Neural cell (in vitro differentiated cells): ENCODE results near the gene KLF2. TPM values are rescaled to one million over a fixed set of nuclear protein-coding genes. Genes with fewer than 3 reads are reported as not detected.

Experiments used
- H2AFZ ChIP-seq: fragments of 200-600, 300-800 bp; sonication (generic), shearing (Covaris generic); 2 replicates; pipeline ENCODE4 v1.6.0; 2014; ENCODE audit warnings: low read depth, mild to moderate bottlenecking, antibody characterized with exemption, low read length, moderate library complexity
- H3F3A ChIP-seq: fragments of 200-600 bp; shearing (Covaris generic); 2 replicates; pipeline ENCODE4 v1.6.1; 2016; ENCODE audit warnings: mild to moderate bottlenecking, moderate library complexity, mixed read lengths, antibody characterized with exemption, low read length; ENCODE audit not compliant: insufficient read depth, poor library complexity, severe bottlenecking
- H3K27ac ChIP-seq: fragments of 200-600, 300-800 bp; sonication (generic), shearing (Covaris generic); 2 replicates; pipeline ENCODE4 v1.5.1; 2014; ENCODE audit warnings: mild to moderate bottlenecking, low read length, moderate library complexity
- H3K27me3 ChIP-seq: fragments of 300-800, 200-600 bp; sonication (generic), shearing (Covaris generic); 2 replicates; pipeline ENCODE4 v1.6.0; 2014; ENCODE audit warnings: mild to moderate bottlenecking, low read depth, low read length, moderate library complexity; ENCODE audit not compliant: insufficient read depth
- H3K36me3 ChIP-seq: fragments of 300-800, 200-600 bp; sonication (generic), shearing (Covaris generic); 2 replicates; pipeline ENCODE4 v1.5.1; 2014; ENCODE audit warnings: mild to moderate bottlenecking, antibody characterized with exemption, low read length, moderate library complexity; ENCODE audit not compliant: insufficient read depth
- H3K4me2 ChIP-seq: fragments of 300-800, 200-600 bp; sonication (generic), shearing (Covaris generic); 2 replicates; pipeline ENCODE4 v1.6.0; 2014; ENCODE audit warnings: mild to moderate bottlenecking, low read length
- H3K4me3 ChIP-seq: fragments of 300-800, 200-600 bp; sonication (generic), shearing (Covaris generic); 2 replicates; pipeline ENCODE4 v1.5.1; 2014; ENCODE audit warnings: mild to moderate bottlenecking, low read length, moderate library complexity
- H3K79me2 ChIP-seq: fragments of 200-600 bp; shearing (Covaris generic); replicated peaks from 2 replicates; pipeline ENCODE4 v1.6.0; 2014; ENCODE audit warnings: mild to moderate bottlenecking, low read length, moderate library complexity; ENCODE audit not compliant: insufficient read depth
- H3K9ac ChIP-seq: fragments of 300-800, 200-600 bp; sonication (generic), shearing (Covaris generic); 2 replicates; pipeline ENCODE4 v1.6.1; 2016; ENCODE audit warnings: mild to moderate bottlenecking, low read length, mixed read lengths
- H3K9me2 ChIP-seq: fragments of 200-600 bp; shearing (Covaris generic); 2 replicates; pipeline ENCODE4 v1.6.1; 2016; ENCODE audit warnings: mild to moderate bottlenecking, low read length, mixed read lengths; ENCODE audit not compliant: insufficient read depth
- H3K9me3 ChIP-seq: fragments of 200-600, 300-800 bp; sonication (generic), shearing (Covaris generic); 2 replicates; pipeline ENCODE4 v1.6.1; 2016; ENCODE audit warnings: mild to moderate bottlenecking, mixed run types, low read length, moderate library complexity, mixed read lengths
- H4K20me1 ChIP-seq: fragments of 200-600 bp; shearing (Covaris generic); 2 replicates; pipeline ENCODE4 v1.6.1; 2016; ENCODE audit warnings: mild to moderate bottlenecking, mixed run types; ENCODE audit not compliant: insufficient read depth
- EP300 ChIP-seq: fragments of 450-650 bp; conservative IDR thresholded peaks from 2 replicates; pipeline ENCODE4 v1.6.1; 2014; ENCODE audit warnings: antibody characterized with exemption, mild to moderate bottlenecking, moderate library complexity; ENCODE audit not compliant: poor library complexity, severe bottlenecking
- EZH2 ChIP-seq: fragments of 200-600, 300-800 bp; shearing (Covaris generic), sonication (generic); IDR thresholded peaks from 2 replicates; pipeline ENCODE4 v1.6.1; 2014; ENCODE audit warnings: antibody characterized with exemption, low read length, borderline replicate concordance, mild to moderate bottlenecking; ENCODE audit not compliant: insufficient read depth, poor library complexity, severe bottlenecking
- MXI1 ChIP-seq: fragments of 450-650 bp; conservative IDR thresholded peaks from 2 replicates; pipeline ENCODE4 v1.6.1; 2014; ENCODE audit warnings: antibody characterized with exemption, mild to moderate bottlenecking; ENCODE audit not compliant: poor library complexity, severe bottlenecking
- POLR2AphosphoS5 ChIP-seq: IDR thresholded peaks from 2 replicates; pipeline ENCODE4 v1.6.1; 2012
- RAD21 ChIP-seq: fragments of 450-650 bp; conservative IDR thresholded peaks from 2 replicates; pipeline ENCODE4 v1.6.1; 2014; ENCODE audit warnings: antibody characterized with exemption, mild to moderate bottlenecking, moderate library complexity
- SMC3 ChIP-seq: fragments of 450-650 bp; conservative IDR thresholded peaks from 2 replicates; pipeline ENCODE4 v1.6.1; 2014; ENCODE audit warnings: antibody characterized with exemption, mild to moderate bottlenecking, moderate library complexity; ENCODE audit not compliant: poor library complexity
- TAF1 ChIP-seq: IDR thresholded peaks from 2 replicates; pipeline ENCODE4 v1.6.1; 2012; ENCODE audit warnings: low read depth
- polyA plus RNA-seq: library from polyadenylated mRNA; depleted of rRNA; stranded (reverse); fragments of >200 nt; gene quantifications from 2 replicates; pipeline ENCODE4 v1.2.3, GENCODE V29; 2014
- TF ChIP-seq, protein P1 (sequence below): IDR thresholded peaks from 2 replicates; pipeline ENCODE4 v1.6.1; 2012; ENCODE audit warnings: borderline replicate concordance
- TF ChIP-seq, protein P2 (sequence below): fragments of 450-650 bp; IDR thresholded peaks from 2 replicates; pipeline ENCODE4 v1.5.1; 2014; ENCODE audit warnings: antibody characterized with exemption, mild to moderate bottlenecking, moderate library complexity; ENCODE audit not compliant: poor library complexity, severe bottlenecking

KLF2 gene
- polyA plus RNA-seq, 1 donor from 2014 or later: 0.15 TPM

DNA sequence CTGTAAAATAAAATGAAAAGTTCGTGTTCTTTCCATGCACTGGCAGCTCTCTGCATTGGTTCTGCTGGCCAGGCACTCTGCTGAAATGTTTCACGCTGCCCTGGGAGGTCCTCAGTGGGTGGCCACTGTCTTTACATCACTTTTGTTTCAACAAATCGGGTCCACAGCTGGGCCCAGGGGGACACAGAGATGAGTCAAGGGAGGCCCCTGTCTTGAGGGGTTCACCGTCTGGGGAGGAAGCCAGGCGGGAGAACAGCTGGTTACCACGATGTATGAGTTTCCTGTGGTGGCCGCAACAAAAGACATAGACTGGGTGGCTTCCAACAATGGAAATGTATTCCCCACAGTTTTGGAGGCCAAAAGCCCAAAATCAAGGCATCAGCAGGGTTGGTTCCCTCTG lies 5.1 kb upstream of the KLF2 start:
- H3F3A ChIP-seq: no peaks in the 10 kb centered on the region
- H3K79me2 ChIP-seq: no peaks in the 10 kb centered on the region
- no peak overlapping the region for H2AFZ ChIP-seq
- no peaks in the 10 kb centered on the region for H4K20me1 ChIP-seq
- no peaks in the 10 kb centered on the region for H3K9me3 ChIP-seq
- H3K27ac ChIP-seq: no peak overlapping the region
- H3K9me2 ChIP-seq: no peaks in the 10 kb centered on the region
- no peak overlapping the region for H3K9ac ChIP-seq
- TF ChIP-seq MXI1 (no peak), EP300 (no peak), TAF1 (no peak), SMC3 (no peak), EZH2 (no peak)
- TF ChIP-seq, protein P1, sequence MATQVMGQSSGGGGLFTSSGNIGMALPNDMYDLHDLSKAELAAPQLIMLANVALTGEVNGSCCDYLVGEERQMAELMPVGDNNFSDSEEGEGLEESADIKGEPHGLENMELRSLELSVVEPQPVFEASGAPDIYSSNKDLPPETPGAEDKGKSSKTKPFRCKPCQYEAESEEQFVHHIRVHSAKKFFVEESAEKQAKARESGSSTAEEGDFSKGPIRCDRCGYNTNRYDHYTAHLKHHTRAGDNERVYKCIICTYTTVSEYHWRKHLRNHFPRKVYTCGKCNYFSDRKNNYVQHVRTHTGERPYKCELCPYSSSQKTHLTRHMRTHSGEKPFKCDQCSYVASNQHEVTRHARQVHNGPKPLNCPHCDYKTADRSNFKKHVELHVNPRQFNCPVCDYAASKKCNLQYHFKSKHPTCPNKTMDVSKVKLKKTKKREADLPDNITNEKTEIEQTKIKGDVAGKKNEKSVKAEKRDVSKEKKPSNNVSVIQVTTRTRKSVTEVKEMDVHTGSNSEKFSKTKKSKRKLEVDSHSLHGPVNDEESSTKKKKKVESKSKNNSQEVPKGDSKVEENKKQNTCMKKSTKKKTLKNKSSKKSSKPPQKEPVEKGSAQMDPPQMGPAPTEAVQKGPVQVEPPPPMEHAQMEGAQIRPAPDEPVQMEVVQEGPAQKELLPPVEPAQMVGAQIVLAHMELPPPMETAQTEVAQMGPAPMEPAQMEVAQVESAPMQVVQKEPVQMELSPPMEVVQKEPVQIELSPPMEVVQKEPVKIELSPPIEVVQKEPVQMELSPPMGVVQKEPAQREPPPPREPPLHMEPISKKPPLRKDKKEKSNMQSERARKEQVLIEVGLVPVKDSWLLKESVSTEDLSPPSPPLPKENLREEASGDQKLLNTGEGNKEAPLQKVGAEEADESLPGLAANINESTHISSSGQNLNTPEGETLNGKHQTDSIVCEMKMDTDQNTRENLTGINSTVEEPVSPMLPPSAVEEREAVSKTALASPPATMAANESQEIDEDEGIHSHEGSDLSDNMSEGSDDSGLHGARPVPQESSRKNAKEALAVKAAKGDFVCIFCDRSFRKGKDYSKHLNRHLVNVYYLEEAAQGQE: no peak
- TF ChIP-seq, protein P2, sequence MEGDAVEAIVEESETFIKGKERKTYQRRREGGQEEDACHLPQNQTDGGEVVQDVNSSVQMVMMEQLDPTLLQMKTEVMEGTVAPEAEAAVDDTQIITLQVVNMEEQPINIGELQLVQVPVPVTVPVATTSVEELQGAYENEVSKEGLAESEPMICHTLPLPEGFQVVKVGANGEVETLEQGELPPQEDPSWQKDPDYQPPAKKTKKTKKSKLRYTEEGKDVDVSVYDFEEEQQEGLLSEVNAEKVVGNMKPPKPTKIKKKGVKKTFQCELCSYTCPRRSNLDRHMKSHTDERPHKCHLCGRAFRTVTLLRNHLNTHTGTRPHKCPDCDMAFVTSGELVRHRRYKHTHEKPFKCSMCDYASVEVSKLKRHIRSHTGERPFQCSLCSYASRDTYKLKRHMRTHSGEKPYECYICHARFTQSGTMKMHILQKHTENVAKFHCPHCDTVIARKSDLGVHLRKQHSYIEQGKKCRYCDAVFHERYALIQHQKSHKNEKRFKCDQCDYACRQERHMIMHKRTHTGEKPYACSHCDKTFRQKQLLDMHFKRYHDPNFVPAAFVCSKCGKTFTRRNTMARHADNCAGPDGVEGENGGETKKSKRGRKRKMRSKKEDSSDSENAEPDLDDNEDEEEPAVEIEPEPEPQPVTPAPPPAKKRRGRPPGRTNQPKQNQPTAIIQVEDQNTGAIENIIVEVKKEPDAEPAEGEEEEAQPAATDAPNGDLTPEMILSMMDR: no peak
- H3K4me3 ChIP-seq: no peak overlapping the region
- no peaks in the 10 kb centered on the region for H3K36me3 ChIP-seq
- H3K4me2 ChIP-seq: no peak overlapping the region
- peaks cover 25% of the 10 kb centered on the region for H3K27me3 ChIP-seq

DNA sequence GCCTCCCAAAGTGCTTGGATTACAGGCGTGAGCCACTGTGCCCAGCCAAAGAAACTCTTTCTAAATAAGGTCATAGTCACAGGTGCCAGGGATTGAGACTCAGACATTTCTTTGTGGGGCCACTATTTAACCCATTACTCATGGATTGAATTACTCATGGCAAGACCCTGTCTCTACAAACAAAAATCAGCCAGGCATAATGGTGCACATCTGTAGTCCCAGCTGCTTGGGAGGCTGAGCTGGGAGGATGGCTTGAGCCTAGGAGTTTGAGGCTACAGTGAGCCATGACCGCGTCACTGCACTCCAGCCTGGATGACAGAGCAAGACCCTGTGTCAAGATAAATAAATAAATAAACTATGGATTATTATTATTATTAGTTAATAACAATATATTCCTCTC lies 3.6 kb upstream of the KLF2 start:
- no peaks in the 10 kb centered on the region for H4K20me1 ChIP-seq
- H3K27me3 ChIP-seq: peaks cover 36% of the 10 kb centered on the region
- no peak overlapping the region for H3K4me2 ChIP-seq
- no peaks in the 10 kb centered on the region for H3K36me3 ChIP-seq
- no peaks in the 10 kb centered on the region for H3F3A ChIP-seq
- no peaks in the 10 kb centered on the region for H3K79me2 ChIP-seq
- H2AFZ ChIP-seq: no peak overlapping the region
- no peak overlapping the region for H3K27ac ChIP-seq
- no peak for TF ChIP-seq EZH2
- no peak for TF ChIP-seq POLR2AphosphoS5
- no peak for TF ChIP-seq SMC3
- TF ChIP-seq EP300: no peak
- no peak for TF ChIP-seq MXI1
- TF ChIP-seq, protein P1: no peak
- no peak for TF ChIP-seq RAD21
- no peak for TF ChIP-seq TAF1
- TF ChIP-seq, protein P2: no peak
- no peak overlapping the region for H3K9ac ChIP-seq
- H3K4me3 ChIP-seq: no peak overlapping the region
- H3K9me2 ChIP-seq: no peaks in the 10 kb centered on the region
- no peaks in the 10 kb centered on the region for H3K9me3 ChIP-seq
